ENCODE measurements around the gene CYP27B1. TPM values are rescaled to one million over a fixed set of nuclear protein-coding genes. Genes with fewer than 3 reads are reported as not detected.

The CYP27B1 gene
- total and polyA plus RNA-seq, 10 of the 15 experiments (the other 5 are each of a cell fraction or from before 2014, with no cell fraction given): 0.10 to 2.7 (median 1.1) TPM

- Histone ChIP-seq H4K20me1 (ENCODE audit: control insufficient read depth, insufficient read depth) (no peaks in the 10 kb centered on the region), H3K79me2 (ENCODE audit: control insufficient read depth, insufficient read depth, low read length) (peaks cover 15% of the 10 kb centered on the region), H3K36me3 (ENCODE audit: control insufficient read depth in 2 of 2, insufficient read depth in 2 of 2, low read length in 1 of 2) (peaks cover 0 to 7% of the 10 kb centered on the region in 2 experiments; a peak in 1 of 4 replicates), H2AFZ (ENCODE audit: control insufficient read depth, low read depth, low read length) (no peak overlapping the region), H3K9me3 (replicated peaks; ENCODE audit: control insufficient read depth, insufficient read depth, low read length) (no peaks in the 10 kb centered on the region), H3K4me2 (ENCODE audit: control insufficient read depth, insufficient read depth) (no peak overlapping the region), H3K9ac (ENCODE audit: control insufficient read depth, insufficient read depth, low read length) (no peak overlapping the region), H3K27ac (ENCODE audit: control insufficient read depth, insufficient read depth) (no peak overlapping the region), H3K4me3 (no peak overlapping the region), H3K4me1 (ENCODE audit: control insufficient read depth, insufficient read depth, low read length) (peaks cover 8% of the 10 kb centered on the region; the same call in 1 of the 2 replicates), H3K27me3 (replicated peaks in 1 of 2; ENCODE audit: control insufficient read depth in 2 of 2, insufficient read depth in 2 of 2, low read length in 1 of 2) (no peaks in the 10 kb centered on the region)
- TF ChIP-seq POLR2A (IDR thresholded peaks at IDR 0.05; ENCODE audit: low read depth, low read length) (no peak), CBFB (IDR thresholded peaks at IDR 0.05; ENCODE audit: low read depth) (no peak), SMAD1 (IDR thresholded peaks at IDR 0.05; ENCODE audit: low read depth, partially characterized antibody) (no peak), SIN3A (IDR thresholded peaks at IDR 0.05; ENCODE audit: low read depth, low read length) (no peak), RUNX3 (IDR thresholded peaks at IDR 0.05; ENCODE audit: low read length) (no peak), RCOR1 (conservative IDR thresholded peaks at IDR 0.05; ENCODE audit: low read depth, low read length) (no peak), HDGF (IDR thresholded peaks at IDR 0.05) (no peak), EGR1 (IDR thresholded peaks at IDR 0.05; ENCODE audit: borderline replicate concordance in 1 of 2, low read depth in 2 of 2, low read length in 2 of 2) (no peak), IKZF1 (conservative IDR thresholded peaks at IDR 0.05) (no peak), SREBF1 (IDR thresholded peaks at IDR 0.05; ENCODE audit: low read length) (no peak), DPF2 (IDR thresholded peaks at IDR 0.05) (no peak), BMI1 (IDR thresholded peaks at IDR 0.05; ENCODE audit: borderline replicate concordance) (no peak), SMARCA5 (IDR thresholded peaks at IDR 0.05) (no peak)
- FAIRE-seq (no peak), DNase-seq (ENCODE audit: low read depth, low spot score) (no peak), ATAC-seq (no peak)
- POLR2A ChIA-PET: interaction anchor here (0.6 kb wide), 2 partner anchors 29 to 131 kb away, joined by 3 to 4 read pairs; partner anchors contain the start of gene CDK4
- WGBS (ENCODE audit: insufficient coverage, insufficient replicate concordance, low lambda C conversion rate, missing lambda C conversion rate): 70% methylated on average over 3 of the region's 3 CpGs
- RAD21 ChIA-PET (ENCODE audit: unreplicated experiment): interaction anchor here (0.7 to 1.3 kb wide), 5 partner anchors 9 to 160 kb away, joined by 3 to 5 read pairs (median 4); partner anchors contain the start of genes ATP23, CYP27B1, EEF1AKMT3 and METTL1
- no TSS peak for BruUV-seq (replicated peaks)
- in situ Hi-C loops (cut with MboI): no loop called here
- CTCF ChIA-PET: interaction anchor here (0.6 to 2.1 kb wide), 12 partner anchors 9 to 189 kb away, joined by 3 to 16 read pairs (median 5); partner anchors contain the start of genes EEF1AKMT3 and METTL1
- SMC1A ChIA-PET (ENCODE audit: uncharacterized antibody, unreplicated experiment): interaction anchor here (0.8 to 2.3 kb wide), 9 partner anchors 10 to 322 kb away, joined by 3 to 6 read pairs (median 3); partner anchors contain the start of genes GLI1 and TSPAN31
- intact Hi-C loops (cut with micrococcal nuclease; ENCODE audit: unreplicated experiment): no loop called here
Measured at GRCh38 chr12:57781244-57781643, 14.4 kb upstream of the CYP27B1 start.

Data from GM12878 (cell line).